Measurements from ENCODE around the gene UCK2. TPM values are rescaled to one million over a fixed set of nuclear protein-coding genes. Genes with fewer than 3 reads are reported as not detected.

Gene UCK2
- total and polyA plus RNA-seq, 2 of the 8 experiments (the other 6 are each of a cell fraction or from before 2014, with no cell fraction given): 103 to 109 TPM

GRCh38 chr1:165898837-165899236 is 71.4 kb downstream of the UCK2 start:
- Histone ChIP-seq H3K4me3 (ENCODE audit: extremely low read depth in 1 of 4, insufficient read depth in 2 of 4, low read depth in 3 of 4, low read length in 4 of 4) (no peak overlapping the region), H3K4me1 (replicated peaks in 1 of 4; ENCODE audit: control insufficient read depth in 3 of 4, insufficient read depth in 4 of 4, low read length in 3 of 4) (peaks cover 0 to 3% (median 0%) of the 10 kb centered on the region in 4 experiments; a peak in 2 of 7 replicates), H2BK12ac (ENCODE audit: low read depth, low read length) (no peak overlapping the region), H3K36me3 (ENCODE audit: control insufficient read depth in 2 of 4, insufficient read depth in 4 of 4, low read length in 3 of 4) (peaks cover 20 to 57% (median 46%) of the 10 kb centered on the region in 4 experiments), H2BK5ac (ENCODE audit: low read depth, low read length) (no peak overlapping the region), H3K9me3 (ENCODE audit: insufficient read depth in 2 of 2, low read depth in 1 of 2, low read length in 1 of 2) (no peaks in the 10 kb centered on the region), H2AK5ac (ENCODE audit: low read depth, low read length) (no peak overlapping the region), H3K14ac (ENCODE audit: insufficient read length) (no peak overlapping the region), H2BK20ac (ENCODE audit: low read length) (no peak overlapping the region), H4K5ac (ENCODE audit: insufficient read length, low read depth, low read length) (no peak overlapping the region), H3K9ac (replicated peaks in 1 of 4; ENCODE audit: extremely low read depth in 1 of 4, low read depth in 3 of 4, low read length in 3 of 4) (no peak overlapping the region; a peak in 1 of 7 replicates), H4K20me1 (replicated peaks in 1 of 2; ENCODE audit: control insufficient read depth in 1 of 2, insufficient read depth in 2 of 2, low read length in 2 of 2) (peaks cover 14 to 25% of the 10 kb centered on the region in 2 experiments), H3K4me2 (ENCODE audit: insufficient read depth in 1 of 2, low read depth in 2 of 2, low read length in 2 of 2) (no peak overlapping the region), H3K23me2 (ENCODE audit: low read depth, low read length) (no peaks in the 10 kb centered on the region), H3K79me2 (ENCODE audit: control insufficient read depth in 1 of 2, insufficient read depth in 2 of 2, low read length in 2 of 2) (peaks cover 0 to 38% of the 10 kb centered on the region in 2 experiments; a peak in 2 of 4 replicates), H3K79me1 (ENCODE audit: low read depth, low read length) (peaks cover 10% of the 10 kb centered on the region), H3K23ac (ENCODE audit: insufficient read length) (no peak overlapping the region), H3K27ac (ENCODE audit: low read depth, low read length) (no peak overlapping the region; the same call in 1 of the 2 replicates), H4K8ac (ENCODE audit: extremely low read depth, insufficient read depth, low read length) (no peak overlapping the region), H3K27me3 (replicated peaks in 1 of 4; ENCODE audit: control insufficient read depth in 3 of 4, extremely low read depth in 1 of 4, insufficient read depth in 3 of 4, low read length in 3 of 4) (no peaks in the 10 kb centered on the region), H2BK120ac (replicated peaks; ENCODE audit: low read depth, low read length) (no peak overlapping the region), H2BK15ac (ENCODE audit: low read length) (no peak overlapping the region), H2AFZ (ENCODE audit: low read length) (no peak overlapping the region), H4K91ac (replicated peaks; ENCODE audit: insufficient read length, low read length) (no peak overlapping the region), H3K18ac (ENCODE audit: extremely low read depth, low read length) (no peak overlapping the region; the same call in 1 of the 2 replicates), H3K56ac (replicated peaks; ENCODE audit: insufficient read length, low read depth, low read length) (no peak overlapping the region), H3K4ac (replicated peaks; ENCODE audit: insufficient read length, low read depth, low read length) (no peak overlapping the region)
- WGBS, 2 experiments (ENCODE audit: extremely low coverage in 1 of 2, insufficient coverage in 1 of 2, insufficient read length in 1 of 2, insufficient replicate concordance in 2 of 2, low coverage in 1 of 2, low lambda C conversion rate in 2 of 2, missing lambda C conversion rate in 1 of 2): 73% methylated on average over 3 of the region's 3 CpGs; no CpG with 5 or more reads in 1 of the 2 experiments
- ChIA-PET POLR2A (ENCODE audit: partially characterized antibody) (interaction anchor here (1.3 kb wide), 1 partner anchor 27 kb away, joined by 4 read pairs; no protein-coding TSS in a partner anchor), CTCF (ENCODE audit: partially characterized antibody) (interaction anchor here (0.8 to 1.5 kb wide), 2 partner anchors 16 to 27 kb away, joined by 3 read pairs; no protein-coding TSS in a partner anchor)
- FAIRE-seq: no peak
- DNase-seq (ENCODE audit: low read depth in 1 of 2, low spot score in 2 of 2): no peak
- TF ChIP-seq RFX5 (IDR thresholded peaks at IDR 0.05; ENCODE audit: borderline replicate concordance, low read depth, low read length): no peak

Data from H1 (cell line).